H9 (cell line): ENCODE measurements around the gene PYGB. TPM values are rescaled to one million over a fixed set of nuclear protein-coding genes. Genes with fewer than 3 reads are reported as not detected.

ENCODE experiments used
- DNase-seq: peaks from one replicate; pipeline ENCODE4 v3.0.0-alpha.2; 2017
- H2AFZ ChIP-seq: one replicate; pipeline ENCODE4 v1.6.1; 2013; ENCODE audit warnings: mild to moderate bottlenecking, low read length, control low read depth, moderate library complexity
- H2AK5ac ChIP-seq: 2 replicates; pipeline ENCODE4 v1.6.1; 2013; ENCODE audit warnings: low read length, control low read depth, mixed read lengths; ENCODE audit not compliant: insufficient read length
- H2BK120ac ChIP-seq: one replicate; pipeline ENCODE4 v1.6.1; 2013; ENCODE audit warnings: low read depth, mild to moderate bottlenecking, low read length, control low read depth, inconsistent platforms; ENCODE audit not compliant: poor library complexity, severe bottlenecking
- H2BK12ac ChIP-seq: 2 replicates; pipeline ENCODE4 v1.6.1; 2013; ENCODE audit warnings: low read length, control low read depth, mixed read lengths, low read depth; ENCODE audit not compliant: insufficient read length
- H2BK15ac ChIP-seq: 2 replicates; pipeline ENCODE4 v1.6.1; 2013; ENCODE audit warnings: low read depth, low read length, control low read depth
- H2BK20ac ChIP-seq: one replicate; pipeline ENCODE4 v1.6.1; 2013; ENCODE audit warnings: low read depth, mild to moderate bottlenecking, low read length, control low read depth, inconsistent platforms; ENCODE audit not compliant: poor library complexity, severe bottlenecking
- H2BK5ac ChIP-seq: 2 replicates; pipeline ENCODE4 v1.6.1; 2013; ENCODE audit warnings: low read length, control low read depth, mixed read lengths; ENCODE audit not compliant: insufficient read length
- H3K14ac ChIP-seq: 2 replicates; pipeline ENCODE4 v1.6.1; 2013; ENCODE audit warnings: low read length, control low read depth; ENCODE audit not compliant: insufficient read depth
- H3K18ac ChIP-seq: 2 replicates; pipeline ENCODE4 v1.6.1; 2013; ENCODE audit warnings: low read depth, mild to moderate bottlenecking, mixed read lengths, low read length, control low read depth; ENCODE audit not compliant: insufficient read length
- H3K23ac ChIP-seq: 2 replicates; pipeline ENCODE4 v1.6.1; 2013; ENCODE audit warnings: low read length, control low read depth, mixed read lengths, low read depth; ENCODE audit not compliant: insufficient read length
- H3K23me2 ChIP-seq: 2 replicates; pipeline ENCODE4 v1.6.1; 2013; ENCODE audit warnings: low read depth, mild to moderate bottlenecking, mixed read lengths, low read length, control low read depth; ENCODE audit not compliant: insufficient read length, poor library complexity, severe bottlenecking
- H3K27ac ChIP-seq: 2 replicates; pipeline ENCODE4 v1.5.1; 2013; ENCODE audit warnings: low read length, control low read depth, mixed read lengths, low read depth; ENCODE audit not compliant: insufficient read length
- H3K27me3 ChIP-seq: 2 replicates; pipeline ENCODE4 v1.6.1; 2013; ENCODE audit warnings: low read length, control low read depth, inconsistent platforms; ENCODE audit not compliant: insufficient read depth
- H3K4ac ChIP-seq: 2 replicates; pipeline ENCODE4 v1.6.1; 2013; ENCODE audit warnings: low read depth, mild to moderate bottlenecking, control low read depth, inconsistent platforms, low read length, moderate library complexity
- H3K4me1 ChIP-seq: 2 replicates; pipeline ENCODE4 v1.6.1; 2013; ENCODE audit warnings: low read length, control low read depth, inconsistent platforms; ENCODE audit not compliant: insufficient read depth
- H3K4me2 ChIP-seq: 2 replicates; pipeline ENCODE4 v1.6.1; 2013; ENCODE audit warnings: low read length, control low read depth, mixed read lengths; ENCODE audit not compliant: insufficient read length, insufficient read depth
- H3K56ac ChIP-seq: 2 replicates; pipeline ENCODE4 v1.6.1; 2013; ENCODE audit warnings: low read depth, mild to moderate bottlenecking, mixed read lengths, low read length, control low read depth; ENCODE audit not compliant: insufficient read length
- H3K79me1 ChIP-seq: 2 replicates; pipeline ENCODE4 v1.6.1; 2013; ENCODE audit warnings: low read depth, mild to moderate bottlenecking, moderate library complexity, low read length, control low read depth, inconsistent platforms; ENCODE audit not compliant: insufficient read depth, poor library complexity, severe bottlenecking
- H3K79me2 ChIP-seq: 2 replicates; pipeline ENCODE4 v1.6.1; 2013; ENCODE audit warnings: low read length, control low read depth, inconsistent platforms; ENCODE audit not compliant: insufficient read depth
- H3K9ac ChIP-seq: 2 replicates; pipeline ENCODE4 v1.6.1; 2013; ENCODE audit warnings: low read length, control low read depth, mixed read lengths; ENCODE audit not compliant: insufficient read length; ENCODE audit errors: extremely low read depth
- H3K9me3 ChIP-seq: one replicate; pipeline ENCODE4 v1.6.1; 2013; ENCODE audit warnings: low read depth, low read length, inconsistent platforms; ENCODE audit not compliant: control insufficient read depth
- H3T11ph ChIP-seq: one replicate; pipeline ENCODE4 v1.6.1; 2013; ENCODE audit warnings: mild to moderate bottlenecking, low read length, control low read depth, inconsistent platforms
- H4K20me1 ChIP-seq: one replicate; pipeline ENCODE4 v1.6.1; 2013; ENCODE audit not compliant: control insufficient read depth, insufficient read length, insufficient read depth
- H4K5ac ChIP-seq: 2 replicates; pipeline ENCODE4 v1.6.1; 2013; ENCODE audit warnings: low read depth, mild to moderate bottlenecking, mixed read lengths, low read length, control low read depth; ENCODE audit not compliant: insufficient read length
- H4K8ac ChIP-seq: replicated peaks from 2 replicates; pipeline ENCODE4 v1.6.1; 2013; ENCODE audit warnings: low read length, control low read depth, mixed read lengths, low read depth; ENCODE audit not compliant: insufficient read length
- H4K91ac ChIP-seq: 2 replicates; pipeline ENCODE4 v1.6.1; 2013; ENCODE audit warnings: low read depth, mild to moderate bottlenecking, moderate library complexity, mixed read lengths, low read length, control low read depth; ENCODE audit not compliant: insufficient read length
- H3K27ac Mint-ChIP-seq, 3 experiments: 2 replicates in 2 of 3; 3 replicates in 1 of 3; pipeline ENCODE4 v1.8.0; 2020 to 2021; ENCODE audit warnings: mixed read lengths in 3 of 3, mild to moderate bottlenecking in 1 of 3, moderate library complexity in 1 of 3
- H3K27me3 Mint-ChIP-seq: 2 replicates; pipeline ENCODE4 v1.8.0; 2021; ENCODE audit warnings: low read depth, mild to moderate bottlenecking, moderate library complexity, mixed read lengths
- H3K36me3 Mint-ChIP-seq, 3 experiments: 2 replicates in 2 of 3; 3 replicates in 1 of 3; pipeline ENCODE4 v1.8.0; 2020 to 2021; ENCODE audit warnings: low read depth in 3 of 3, mixed read lengths in 3 of 3; ENCODE audit not compliant: insufficient read depth in 1 of 3
- H3K4me1 Mint-ChIP-seq, 2 experiments: 2 replicates each; pipeline ENCODE4 v1.8.0; 2020; ENCODE audit warnings: mixed read lengths in 2 of 2
- H3K4me3 Mint-ChIP-seq, 2 experiments: 2 replicates in 1 of 2; 3 replicates in 1 of 2; pipeline ENCODE4 v1.8.0; 2020 to 2021; ENCODE audit warnings: mild to moderate bottlenecking in 2 of 2, mixed read lengths in 2 of 2, moderate library complexity in 1 of 2
- H3K9me3 Mint-ChIP-seq, 2 experiments: 2 replicates in 1 of 2; 3 replicates in 1 of 2; pipeline ENCODE4 v1.8.0; 2020; ENCODE audit warnings: mild to moderate bottlenecking in 2 of 2, mixed read lengths in 2 of 2, moderate library complexity in 1 of 2
- CTCF ChIP-seq: fragments of 200-600 bp; sonication (generic); conservative IDR thresholded peaks from 3 replicates; pipeline ENCODE4 v1.8.0; 2021; ENCODE audit warnings: antibody characterized with exemption, mild to moderate bottlenecking
- WGBS: extraction: QIAGEN DNeasy Blood & Tissue Kit; methylation state at CpG from one replicate; pipeline ENCODE4 v1.1.7; 2013; ENCODE audit warnings: missing lambda C conversion rate, low lambda C conversion rate, mixed read lengths; ENCODE audit not compliant: insufficient read length; ENCODE audit errors: extremely low coverage; 5-methylcytosine and 5-hydroxymethylcytosine counted together
- total RNA-seq: library from RNA; stranded (reverse); gene quantifications from 2 replicates; pipeline ENCODE4 v1.2.1, GENCODE V29; 2021

PYGB gene
- total RNA-seq, 1 experiment from 2014 or later = 46.9 TPM

GRCh38 chr20:25259358-25259757 is 11.5 kb downstream of the PYGB start:
- no peak overlapping the region for H4K8ac ChIP-seq
- Mint-ChIP-seq H3K27ac (no peak overlapping the region), H3K36me3 (peaks cover 47 to 55% (median 48%) of the 10 kb centered on the region in 3 experiments), H3K4me1 (peaks cover 0 to 8% of the 10 kb centered on the region in 2 experiments; a peak in 1 of 4 replicates), H3K9me3 (peaks cover 17 to 23% of the 10 kb centered on the region in 2 experiments; a peak in 4 of 5 replicates), H3K4me3 (no peak overlapping the region), H3K27me3 (no peaks in the 10 kb centered on the region)
- H3K79me2 ChIP-seq = peaks cover 3% of the 10 kb centered on the region; the same call in 1 of the 2 replicates
- H2AFZ ChIP-seq = no peak overlapping the region
- H3T11ph ChIP-seq = no peak overlapping the region
- no peak overlapping the region for H3K27ac ChIP-seq
- peak; percentile 8 for DNase-seq
- H3K23ac ChIP-seq = no peak overlapping the region
- WGBS = no CpG with 5 or more reads among the region's 12 CpGs
- H3K23me2 ChIP-seq = no peaks in the 10 kb centered on the region
- no peak overlapping the region for H3K14ac ChIP-seq
- H2BK120ac ChIP-seq = no peak overlapping the region
- H2BK12ac ChIP-seq = no peak overlapping the region
- H3K79me1 ChIP-seq = no peaks in the 10 kb centered on the region
- no peak overlapping the region for H4K91ac ChIP-seq
- H2BK15ac ChIP-seq = no peak overlapping the region
- no peak overlapping the region for H2BK20ac ChIP-seq
- H2BK5ac ChIP-seq = no peak overlapping the region
- H3K56ac ChIP-seq = no peak overlapping the region
- no peaks in the 10 kb centered on the region for H4K20me1 ChIP-seq
- no peak overlapping the region for H2AK5ac ChIP-seq
- H3K4ac ChIP-seq = no peak overlapping the region
- H3K27me3 ChIP-seq = no peaks in the 10 kb centered on the region
- H3K18ac ChIP-seq = no peak overlapping the region
- no peak for TF ChIP-seq CTCF
- H3K9ac ChIP-seq = no peak overlapping the region
- no peaks in the 10 kb centered on the region for H3K9me3 ChIP-seq
- H3K4me1 ChIP-seq = no peaks in the 10 kb centered on the region
- no peak overlapping the region for H4K5ac ChIP-seq
- no peak overlapping the region for H3K4me2 ChIP-seq
